ENCODE data around the gene EIF5. TPM values are rescaled to one million over a fixed set of nuclear protein-coding genes. Genes with fewer than 3 reads are reported as not detected.

EIF5 gene
- total and polyA plus RNA-seq, 2 of the 8 experiments (the other 6 are each of a cell fraction or from before 2014, with no cell fraction given), result 179 to 323 TPM

- no peak overlapping the region for H2BK5ac ChIP-seq (ENCODE audit: low read depth, low read length)
- no peak overlapping the region for H3K18ac ChIP-seq (ENCODE audit: extremely low read depth, low read length)
- peaks cover 5% of the 10 kb centered on the region for H3K79me1 ChIP-seq (ENCODE audit: low read depth, low read length)
- no peak for DNase-seq (ENCODE audit: low read depth in 1 of 2, low spot score in 2 of 2)
- no peak overlapping the region for H2BK12ac ChIP-seq (ENCODE audit: low read depth, low read length)
- no peak overlapping the region for H2BK20ac ChIP-seq (ENCODE audit: low read length)
- ChIA-PET CTCF (ENCODE audit: partially characterized antibody) (interaction anchor here (0.7 to 6.5 kb wide), 20 partner anchors 8 to 1073 kb away, joined by 3 to 35 read pairs (median 4); no protein-coding TSS in a partner anchor), POLR2A (ENCODE audit: partially characterized antibody) (interaction anchor here (0.9 to 3.9 kb wide), 3 partner anchors 25 to 55 kb away, joined by 3 to 26 read pairs (median 4); no protein-coding TSS in a partner anchor)
- no peak overlapping the region for H4K5ac ChIP-seq (ENCODE audit: insufficient read length, low read depth, low read length)
- H3K9ac ChIP-seq (replicated peaks in 1 of 4; ENCODE audit: extremely low read depth in 1 of 4, low read depth in 3 of 4, low read length in 3 of 4), result no peak overlapping the region
- H2AK5ac ChIP-seq (ENCODE audit: low read depth, low read length), result no peak overlapping the region
- no peak overlapping the region for H3K56ac ChIP-seq (replicated peaks; ENCODE audit: insufficient read length, low read depth, low read length)
- no peak overlapping the region for H4K8ac ChIP-seq (ENCODE audit: extremely low read depth, insufficient read depth, low read length)
- no peak overlapping the region for H2BK15ac ChIP-seq (ENCODE audit: low read length)
- H2BK120ac ChIP-seq (replicated peaks; ENCODE audit: low read depth, low read length), result no peak overlapping the region
- no peak overlapping the region for H3K23ac ChIP-seq (ENCODE audit: insufficient read length)
- H3K27ac ChIP-seq (ENCODE audit: low read depth, low read length), result no peak overlapping the region
- H2AFZ ChIP-seq (ENCODE audit: low read length), result no peak overlapping the region
- no peaks in the 10 kb centered on the region for H3K9me3 ChIP-seq (ENCODE audit: insufficient read depth in 2 of 2, low read depth in 1 of 2, low read length in 1 of 2)
- H3K4ac ChIP-seq (replicated peaks; ENCODE audit: insufficient read length, low read depth, low read length), result no peak overlapping the region
- H3K4me1 ChIP-seq (replicated peaks in 1 of 4; ENCODE audit: control insufficient read depth in 3 of 4, insufficient read depth in 4 of 4, low read length in 3 of 4), result peaks cover 0 to 6% (median 0%) of the 10 kb centered on the region in 4 experiments; a peak in 1 of 7 replicates
- H4K91ac ChIP-seq (replicated peaks; ENCODE audit: insufficient read length, low read length), result no peak overlapping the region
- H3K27me3 ChIP-seq (replicated peaks in 1 of 4; ENCODE audit: control insufficient read depth in 3 of 4, extremely low read depth in 1 of 4, insufficient read depth in 3 of 4, low read length in 3 of 4), result no peaks in the 10 kb centered on the region
- FAIRE-seq, result no peak
- no peaks in the 10 kb centered on the region for H3K36me3 ChIP-seq (ENCODE audit: control insufficient read depth in 2 of 4, insufficient read depth in 4 of 4, low read length in 3 of 4)
- H3K4me2 ChIP-seq (ENCODE audit: insufficient read depth in 1 of 2, low read depth in 2 of 2, low read length in 2 of 2), result no peak overlapping the region
- H3K4me3 ChIP-seq (ENCODE audit: extremely low read depth in 1 of 4, insufficient read depth in 2 of 4, low read depth in 3 of 4, low read length in 4 of 4), result no peak overlapping the region
- peaks cover 30 to 91% of the 10 kb centered on the region in 2 experiments for H3K79me2 ChIP-seq (ENCODE audit: control insufficient read depth in 1 of 2, insufficient read depth in 2 of 2, low read length in 2 of 2)
- 92% methylated on average over 8 of the region's 8 CpGs; no CpG with 5 or more reads in 1 of the 2 experiments for WGBS, 2 experiments (ENCODE audit: extremely low coverage in 1 of 2, insufficient coverage in 1 of 2, insufficient read length in 1 of 2, insufficient replicate concordance in 2 of 2, low coverage in 1 of 2, low lambda C conversion rate in 2 of 2, missing lambda C conversion rate in 1 of 2)
- peaks cover 17 to 30% of the 10 kb centered on the region in 2 experiments for H4K20me1 ChIP-seq (replicated peaks in 1 of 2; ENCODE audit: control insufficient read depth in 1 of 2, insufficient read depth in 2 of 2, low read length in 2 of 2)
- H3K23me2 ChIP-seq (ENCODE audit: low read depth, low read length), result no peaks in the 10 kb centered on the region
- H3K14ac ChIP-seq (ENCODE audit: insufficient read length), result no peak overlapping the region
- no peak for TF ChIP-seq TAF7 (optimal IDR thresholded peaks at IDR 0.05; ENCODE audit: borderline replicate concordance, low read depth, low read length)
- TF ChIP-seq RFX5 (IDR thresholded peaks at IDR 0.05; ENCODE audit: borderline replicate concordance, low read depth, low read length), result no peak
- no peak for TF ChIP-seq SIN3A (conservative IDR thresholded peaks at IDR 0.05 in 1 of 2, IDR thresholded peaks at IDR 0.05 in 1 of 2; ENCODE audit: low read depth in 1 of 2, low read length in 2 of 2)
- no peak for TF ChIP-seq ATF2 (IDR thresholded peaks at IDR 0.05; ENCODE audit: low read length)
- TF ChIP-seq SRF (IDR thresholded peaks at IDR 0.05; ENCODE audit: low read depth, low read length), result no peak
- no peak for TF ChIP-seq POLR2AphosphoS5 (IDR thresholded peaks at IDR 0.05; ENCODE audit: low read depth, low read length)
- no peak for TF ChIP-seq MAFK (IDR thresholded peaks at IDR 0.05; ENCODE audit: low read depth, low read length)
- no peak for TF ChIP-seq KDM1A (IDR thresholded peaks at IDR 0.05; ENCODE audit: borderline replicate concordance, low read length)
- TF ChIP-seq SP4 (IDR thresholded peaks at IDR 0.05; ENCODE audit: low read length), result no peak
- no peak for TF ChIP-seq CREB1 (IDR thresholded peaks at IDR 0.05)
- TF ChIP-seq E2F6 (IDR thresholded peaks at IDR 0.05), result no peak
- no peak for TF ChIP-seq POLR2A (IDR thresholded peaks at IDR 0.05; ENCODE audit: control extremely low read depth in 1 of 2, low read depth in 2 of 2, low read length in 2 of 2)
- no peak for TF ChIP-seq SIX5 (IDR thresholded peaks at IDR 0.05; ENCODE audit: low read depth, low read length)
Observed at GRCh38 chr14:103392572-103392971, 58.5 kb downstream of the EIF5 start.
